Measurements from ENCODE around the gene MARCHF4. TPM values are rescaled to one million over a fixed set of nuclear protein-coding genes. Genes with fewer than 3 reads are reported as not detected.
"Not testable (repeated sequence)": the region's sequence is repeated elsewhere in the genome, so short reads cannot be mapped to it uniquely, and the experiment has no call there.

Gene MARCHF4
- total and polyA plus RNA-seq, 2 experiments from 2014 or later = 0.13 to 0.28 TPM

DNA sequence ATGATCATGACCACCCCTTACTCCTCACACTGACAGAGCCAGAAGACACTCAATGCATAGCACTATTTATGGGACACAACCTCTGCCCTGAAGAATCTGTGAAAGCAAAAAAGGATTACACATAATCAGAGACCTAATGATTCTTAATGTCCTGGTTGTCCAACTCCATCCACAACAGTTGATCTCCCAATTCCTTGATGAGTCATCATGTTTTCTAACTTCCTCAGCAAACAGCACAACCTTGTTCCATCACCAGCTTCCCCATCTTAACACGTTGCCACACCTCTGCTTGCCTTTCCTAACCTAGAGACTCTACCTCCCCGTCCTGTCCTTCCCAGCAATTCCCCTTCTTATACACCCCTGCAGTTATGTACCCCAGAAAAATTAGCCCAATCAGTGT, 13.2 kb upstream of the MARCHF4 start:
- no peaks in the 10 kb centered on the region for H3K9me3 ChIP-seq (ENCODE audit: low read depth)
- H3K27me3 ChIP-seq = no peaks in the 10 kb centered on the region
- no peaks in the 10 kb centered on the region for H3K79me2 ChIP-seq
- H3K4me1 ChIP-seq (ENCODE audit: insufficient read depth) = no peaks in the 10 kb centered on the region
- no peaks in the 10 kb centered on the region for H4K20me1 ChIP-seq (ENCODE audit: insufficient read depth, poor library complexity, severe bottlenecking)
- 72% methylated on average over 2 of the region's 2 CpGs for WGBS (ENCODE audit: low lambda C conversion rate, missing lambda C conversion rate)
- H3K4me2 ChIP-seq = no peak overlapping the region
- H3K27ac ChIP-seq = no peak overlapping the region
- TF ChIP-seq EZH2phosphoT487 (IDR thresholded peaks at IDR 0.05; ENCODE audit: low read depth, severe bottlenecking, unreplicated experiment) (no peak), EZH2 (IDR thresholded peaks at IDR 0.05; ENCODE audit: borderline replicate concordance) (no peak)
- TF ChIP-seq, protein P1, sequence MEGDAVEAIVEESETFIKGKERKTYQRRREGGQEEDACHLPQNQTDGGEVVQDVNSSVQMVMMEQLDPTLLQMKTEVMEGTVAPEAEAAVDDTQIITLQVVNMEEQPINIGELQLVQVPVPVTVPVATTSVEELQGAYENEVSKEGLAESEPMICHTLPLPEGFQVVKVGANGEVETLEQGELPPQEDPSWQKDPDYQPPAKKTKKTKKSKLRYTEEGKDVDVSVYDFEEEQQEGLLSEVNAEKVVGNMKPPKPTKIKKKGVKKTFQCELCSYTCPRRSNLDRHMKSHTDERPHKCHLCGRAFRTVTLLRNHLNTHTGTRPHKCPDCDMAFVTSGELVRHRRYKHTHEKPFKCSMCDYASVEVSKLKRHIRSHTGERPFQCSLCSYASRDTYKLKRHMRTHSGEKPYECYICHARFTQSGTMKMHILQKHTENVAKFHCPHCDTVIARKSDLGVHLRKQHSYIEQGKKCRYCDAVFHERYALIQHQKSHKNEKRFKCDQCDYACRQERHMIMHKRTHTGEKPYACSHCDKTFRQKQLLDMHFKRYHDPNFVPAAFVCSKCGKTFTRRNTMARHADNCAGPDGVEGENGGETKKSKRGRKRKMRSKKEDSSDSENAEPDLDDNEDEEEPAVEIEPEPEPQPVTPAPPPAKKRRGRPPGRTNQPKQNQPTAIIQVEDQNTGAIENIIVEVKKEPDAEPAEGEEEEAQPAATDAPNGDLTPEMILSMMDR (IDR thresholded peaks at IDR 0.05; ENCODE audit: poor library complexity) = no peak
- no peaks in the 10 kb centered on the region for H3K9me2 ChIP-seq (replicated peaks; ENCODE audit: insufficient read depth)
- H3K4me3 ChIP-seq = no peak overlapping the region
- no peak for DNase-seq (ENCODE audit: low spot score)
- no peak overlapping the region for H2AFZ ChIP-seq
- H3K36me3 ChIP-seq (replicated peaks; ENCODE audit: insufficient read depth, low read depth) = no peaks in the 10 kb centered on the region

DNA sequence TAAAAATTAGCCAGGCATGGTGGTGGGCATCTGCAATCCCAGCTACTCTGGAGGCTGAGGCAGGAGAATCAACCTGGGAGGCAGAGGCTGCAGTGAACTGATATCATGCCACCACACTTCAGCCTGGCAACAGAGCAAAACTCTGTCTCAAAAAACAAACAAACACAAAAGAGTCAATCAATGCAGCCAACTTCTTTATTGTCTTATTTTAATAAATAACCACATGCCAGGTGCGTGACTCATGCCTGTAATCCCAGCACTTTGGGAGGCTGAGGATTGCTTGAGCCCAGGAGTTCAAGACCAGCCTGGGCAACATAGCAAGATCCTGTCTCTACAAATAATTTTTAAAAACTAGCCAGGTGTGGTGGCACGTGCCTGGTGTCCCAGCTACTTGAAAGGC, 12.1 kb upstream of the MARCHF4 start:
- H2AFZ ChIP-seq; DNase-seq (ENCODE audit: low spot score); H3K9me2 ChIP-seq (replicated peaks; ENCODE audit: insufficient read depth); H3K79me2 ChIP-seq; H3K9me3 ChIP-seq (ENCODE audit: low read depth); H3K36me3 ChIP-seq (replicated peaks; ENCODE audit: insufficient read depth, low read depth); H3K27ac ChIP-seq; H3K27me3 ChIP-seq; H4K20me1 ChIP-seq (ENCODE audit: insufficient read depth, poor library complexity, severe bottlenecking); H3K4me1 ChIP-seq (ENCODE audit: insufficient read depth); H3K4me3 ChIP-seq; H3K4me2 ChIP-seq: not testable (repeated sequence)
- WGBS (ENCODE audit: low lambda C conversion rate, missing lambda C conversion rate) = 94% methylated on average over 2 of the region's 2 CpGs

DNA sequence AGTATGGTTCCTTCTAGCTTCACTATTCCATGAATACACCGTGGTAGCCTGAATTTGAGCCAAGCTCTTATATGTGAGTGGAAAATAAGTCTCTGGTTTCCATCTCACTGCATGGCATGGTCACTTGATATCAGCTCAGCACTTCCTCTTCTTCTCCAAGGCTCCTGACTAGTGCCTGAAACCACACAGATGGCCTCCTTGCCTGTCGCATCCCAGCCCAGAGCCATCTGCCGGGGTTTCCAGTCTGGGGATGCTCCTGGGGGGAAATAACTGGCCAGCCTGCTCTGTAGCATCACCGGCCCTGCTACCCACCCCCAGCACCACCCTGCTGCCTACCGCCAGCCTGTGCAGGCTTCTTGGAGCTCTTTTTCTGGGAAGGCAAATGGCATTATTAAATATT, 7.7 kb upstream of the MARCHF4 start:
- Histone ChIP-seq H3K27ac (no peak overlapping the region), H3K79me2 (no peaks in the 10 kb centered on the region), H3K27me3 (peaks cover 16% of the 10 kb centered on the region), H3K4me3 (no peak overlapping the region), H2AFZ (no peak overlapping the region), H3K9me2 (replicated peaks; ENCODE audit: insufficient read depth) (no peaks in the 10 kb centered on the region), H3K4me1 (ENCODE audit: insufficient read depth) (no peaks in the 10 kb centered on the region), H3K4me2 (no peak overlapping the region), H3K9me3 (ENCODE audit: low read depth) (no peaks in the 10 kb centered on the region), H3K36me3 (replicated peaks; ENCODE audit: insufficient read depth, low read depth) (no peaks in the 10 kb centered on the region), H4K20me1 (ENCODE audit: insufficient read depth, poor library complexity, severe bottlenecking) (no peaks in the 10 kb centered on the region)
- 83% methylated on average over 5 of the region's 5 CpGs for WGBS (ENCODE audit: low lambda C conversion rate, missing lambda C conversion rate)
- TF ChIP-seq EZH2phosphoT487 (IDR thresholded peaks at IDR 0.05; ENCODE audit: low read depth, severe bottlenecking, unreplicated experiment) (no peak), EZH2 (IDR thresholded peaks at IDR 0.05; ENCODE audit: borderline replicate concordance) (no peak)
- TF ChIP-seq, protein P1 (IDR thresholded peaks at IDR 0.05; ENCODE audit: poor library complexity) = no peak
- DNase-seq (ENCODE audit: low spot score) = no peak

DNA sequence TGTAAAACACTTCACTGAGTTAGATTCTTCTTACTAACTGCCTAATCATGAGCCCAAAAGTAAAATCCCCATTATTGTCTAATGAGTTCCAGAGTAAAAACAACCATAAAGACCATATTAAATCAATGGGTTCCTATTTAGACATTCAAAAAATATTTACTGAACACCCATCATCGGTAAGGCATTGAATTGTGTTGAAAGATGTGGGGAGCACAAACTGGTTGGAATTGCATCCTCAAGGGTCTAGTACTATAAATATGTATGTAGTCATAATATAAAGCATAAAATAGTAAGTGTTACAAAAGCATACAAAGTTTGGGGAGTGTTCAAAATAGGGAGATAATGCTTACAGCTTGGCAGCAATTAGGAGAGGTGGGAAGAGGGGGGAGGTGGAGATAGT, 3.0 kb upstream of the MARCHF4 start:
- peaks cover 41% of the 10 kb centered on the region for H3K27me3 ChIP-seq
- H2AFZ ChIP-seq = no peak overlapping the region
- DNase-seq (ENCODE audit: low spot score) = no peak
- H3K4me3 ChIP-seq = no peak overlapping the region
- no peaks in the 10 kb centered on the region for H3K9me2 ChIP-seq (replicated peaks; ENCODE audit: insufficient read depth)
- H3K79me2 ChIP-seq = no peaks in the 10 kb centered on the region
- peaks cover 8% of the 10 kb centered on the region for H3K4me1 ChIP-seq (ENCODE audit: insufficient read depth)
- H3K4me2 ChIP-seq = no peak overlapping the region
- H4K20me1 ChIP-seq (ENCODE audit: insufficient read depth, poor library complexity, severe bottlenecking) = no peaks in the 10 kb centered on the region
- H3K36me3 ChIP-seq (replicated peaks; ENCODE audit: insufficient read depth, low read depth) = no peaks in the 10 kb centered on the region
- H3K27ac ChIP-seq = no peak overlapping the region
- 92% methylated on average over 1 of the region's 1 CpG for WGBS (ENCODE audit: low lambda C conversion rate, missing lambda C conversion rate)
- no peak for TF ChIP-seq EZH2 (IDR thresholded peaks at IDR 0.05; ENCODE audit: borderline replicate concordance)
- TF ChIP-seq, protein P1 (IDR thresholded peaks at IDR 0.05; ENCODE audit: poor library complexity) = no peak
- no peak for TF ChIP-seq EZH2phosphoT487 (IDR thresholded peaks at IDR 0.05; ENCODE audit: low read depth, severe bottlenecking, unreplicated experiment)
- H3K9me3 ChIP-seq (ENCODE audit: low read depth) = no peaks in the 10 kb centered on the region

Data from hepatocyte (in vitro differentiated cells).